Tibial nerve (tissue), 4 donors: ENCODE measurements around the gene CRISPLD2. TPM values are rescaled to one million over a fixed set of nuclear protein-coding genes. Genes with fewer than 3 reads are reported as not detected.
A peak's percentile ranks its signal among the peaks of the same experiment; 100 is the strongest.

ENCODE experiments used
- DNase-seq, 2 donors: peaks; one replicate each; pipeline ENCODE4 v3.0.0-alpha.2; 2019; ENCODE audit warnings: low spot score in 2 of 2
- H3K27ac ChIP-seq, 4 donors: fragments of 200-600 bp; sonication (generic) in 3 of 4; one replicate each; pipeline ENCODE4 v1.5.1; 2017 to 2019; ENCODE audit warnings: mild to moderate bottlenecking in 1 of 4
- H3K27me3 ChIP-seq, 2 donors: fragments of 200-600 bp; sonication (generic) in 1 of 2; one replicate each; pipeline versions ENCODE4 v1.5.1 to v1.6.0; 2017 to 2019
- H3K36me3 ChIP-seq, 3 donors: fragments of 200-600 bp; sonication (generic); one replicate each; pipeline ENCODE4 v1.5.1; 2018 to 2019
- H3K4me1 ChIP-seq, 4 donors: fragments of 200-600 bp; sonication (generic) in 3 of 4; one replicate each; pipeline ENCODE4 v1.5.1; 2017 to 2019
- H3K4me3 ChIP-seq, 4 donors: fragments of 200-600 bp; sonication (generic) in 3 of 4; one replicate each; pipeline ENCODE4 v1.5.1; 2017 to 2019; ENCODE audit warnings: mild to moderate bottlenecking in 1 of 4, moderate library complexity in 1 of 4
- H3K9me3 ChIP-seq, 4 donors: fragments of 200-600 bp; sonication (generic) in 3 of 4; one replicate each; pipeline ENCODE4 v1.5.1; 2017 to 2019
- EP300 ChIP-seq, 2 donors: sonication (generic); formaldehyde crosslinking; IDR thresholded peaks; one replicate each; pipeline ENCODE4 v1.6.1; 2017; ENCODE audit warnings: antibody characterized with exemption in 2 of 2, mild to moderate bottlenecking in 1 of 2
- POLR2A ChIP-seq, 2 donors: fragments of 450-650 bp; IDR thresholded peaks; one replicate each; pipeline ENCODE4 v1.6.1; 2017; ENCODE audit warnings: antibody characterized with exemption in 2 of 2, mild to moderate bottlenecking in 2 of 2, moderate library complexity in 2 of 2
- WGBS, 2 donors: methylation state at CpG; one replicate each; pipeline ENCODE4 v1.1.5; 2018; 5-methylcytosine and 5-hydroxymethylcytosine counted together
- total RNA-seq, 4 donors: library from RNA; depleted of rRNA; stranded (reverse); fragments of >200 nt; gene quantifications; one replicate each; pipeline ENCODE4 v1.1.0, GENCODE V29; 2016
- TF ChIP-seq, protein P1 (sequence below), 5 experiments: fragments of 200-600 bp in 3 of 5; fragments of 450-650 bp in 2 of 5; sonication (generic) in 3 of 5; IDR thresholded peaks; one replicate each; pipeline ENCODE4 v1.5.1; 2016 to 2019; ENCODE audit warnings: antibody characterized with exemption in 5 of 5, mild to moderate bottlenecking in 3 of 5, moderate library complexity in 2 of 5

CRISPLD2 gene
- total RNA-seq, 4 donors from 2014 or later, result 136 to 232 (median 207) TPM

- no peak for DNase-seq
- no peaks in the 10 kb centered on the region for H3K9me3 ChIP-seq
- TF ChIP-seq, protein P1, sequence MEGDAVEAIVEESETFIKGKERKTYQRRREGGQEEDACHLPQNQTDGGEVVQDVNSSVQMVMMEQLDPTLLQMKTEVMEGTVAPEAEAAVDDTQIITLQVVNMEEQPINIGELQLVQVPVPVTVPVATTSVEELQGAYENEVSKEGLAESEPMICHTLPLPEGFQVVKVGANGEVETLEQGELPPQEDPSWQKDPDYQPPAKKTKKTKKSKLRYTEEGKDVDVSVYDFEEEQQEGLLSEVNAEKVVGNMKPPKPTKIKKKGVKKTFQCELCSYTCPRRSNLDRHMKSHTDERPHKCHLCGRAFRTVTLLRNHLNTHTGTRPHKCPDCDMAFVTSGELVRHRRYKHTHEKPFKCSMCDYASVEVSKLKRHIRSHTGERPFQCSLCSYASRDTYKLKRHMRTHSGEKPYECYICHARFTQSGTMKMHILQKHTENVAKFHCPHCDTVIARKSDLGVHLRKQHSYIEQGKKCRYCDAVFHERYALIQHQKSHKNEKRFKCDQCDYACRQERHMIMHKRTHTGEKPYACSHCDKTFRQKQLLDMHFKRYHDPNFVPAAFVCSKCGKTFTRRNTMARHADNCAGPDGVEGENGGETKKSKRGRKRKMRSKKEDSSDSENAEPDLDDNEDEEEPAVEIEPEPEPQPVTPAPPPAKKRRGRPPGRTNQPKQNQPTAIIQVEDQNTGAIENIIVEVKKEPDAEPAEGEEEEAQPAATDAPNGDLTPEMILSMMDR (IDR thresholded peaks at IDR 0.05), result no peak
- no peak for TF ChIP-seq EP300 (IDR thresholded peaks at IDR 0.05)
- TF ChIP-seq POLR2A (IDR thresholded peaks at IDR 0.05), result no peak
- H3K27ac ChIP-seq, result peak overlapping the region in 1 of 4 donors; percentile 39
- no peaks in the 10 kb centered on the region for H3K27me3 ChIP-seq
- no peaks in the 10 kb centered on the region for H3K36me3 ChIP-seq
- H3K4me3 ChIP-seq, result no peak overlapping the region
- H3K4me1 ChIP-seq, result peaks cover 0 to 33% (median 9%) of the 10 kb centered on the region in 4 donors
- WGBS, 2 donors, result 87% methylated on average over 10 of the region's 10 CpGs
Observed at GRCh38 chr16:84817206-84817605, 2.6 kb upstream of the CRISPLD2 start.

GRCh38 chr16:84817613-84818012, 2.2 kb upstream of the CRISPLD2 start:
- Histone ChIP-seq H3K27me3 (no peaks in the 10 kb centered on the region), H3K4me3 (no peak overlapping the region), H3K9me3 (no peaks in the 10 kb centered on the region), H3K27ac (no peak overlapping the region), H3K36me3 (no peaks in the 10 kb centered on the region), H3K4me1 (peaks cover 0 to 34% (median 11%) of the 10 kb centered on the region in 4 donors)
- no peak for DNase-seq
- TF ChIP-seq POLR2A (IDR thresholded peaks at IDR 0.05) (no peak), EP300 (IDR thresholded peaks at IDR 0.05) (no peak)
- TF ChIP-seq, protein P1 (IDR thresholded peaks at IDR 0.05), result no peak
- 58 to 67% methylated on average over 2 of the region's 2 CpGs for WGBS, 2 donors

GRCh38 chr16:84818133-84818532, 1.7 kb upstream of the CRISPLD2 start:
- no peak overlapping the region for H3K4me3 ChIP-seq
- DNase-seq, result no peak
- H3K9me3 ChIP-seq, result no peaks in the 10 kb centered on the region
- WGBS, 2 donors, result 89 to 91% methylated on average over 2 of the region's 2 CpGs
- H3K27me3 ChIP-seq, result no peaks in the 10 kb centered on the region
- TF ChIP-seq POLR2A (IDR thresholded peaks at IDR 0.05), result no peak
- TF ChIP-seq, protein P1 (IDR thresholded peaks at IDR 0.05), result no peak
- TF ChIP-seq EP300 (IDR thresholded peaks at IDR 0.05), result no peak
- peaks cover 0 to 36% (median 14%) of the 10 kb centered on the region in 4 donors for H3K4me1 ChIP-seq
- H3K36me3 ChIP-seq, result no peaks in the 10 kb centered on the region
- H3K27ac ChIP-seq, result no peak overlapping the region

DNA sequence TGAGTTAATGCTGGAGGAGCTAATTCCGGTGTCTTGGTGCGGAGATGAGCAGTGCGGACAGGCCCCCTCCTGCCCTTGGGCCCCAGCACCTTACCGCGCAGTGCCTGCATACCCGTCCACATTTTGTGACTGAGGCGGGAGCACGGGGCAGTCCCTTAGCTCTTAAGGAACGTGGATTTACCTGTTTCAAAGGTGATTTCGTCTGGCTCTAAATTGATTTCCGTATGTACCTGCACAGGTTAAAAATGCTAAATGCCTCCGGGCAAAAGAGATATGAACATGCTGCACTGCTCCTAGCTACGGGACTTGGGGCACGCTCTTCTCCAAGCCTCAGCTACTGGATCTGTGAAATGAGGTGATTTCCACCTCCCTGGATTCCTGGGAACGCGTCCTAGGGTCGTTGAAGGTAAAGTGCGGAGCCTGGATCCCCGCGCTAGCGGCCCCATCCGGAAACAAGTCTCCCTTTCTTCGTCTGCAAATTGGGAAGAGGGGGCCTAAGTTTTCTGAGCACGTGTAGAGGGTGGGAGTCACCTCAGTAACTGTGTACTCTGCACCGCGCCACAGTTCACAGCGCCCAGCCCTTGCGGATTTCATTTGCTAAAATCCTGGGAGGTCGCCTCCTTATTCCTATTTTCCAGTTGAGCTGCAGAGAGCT, 669 bp upstream of the CRISPLD2 start:
- peaks cover 0 to 45% (median 16%) of the 10 kb centered on the region in 4 donors for H3K4me1 ChIP-seq
- peak overlapping the region; percentile 22 to 92 (median 52) for H3K27ac ChIP-seq
- H3K27me3 ChIP-seq, result no peaks in the 10 kb centered on the region
- H3K9me3 ChIP-seq, result no peaks in the 10 kb centered on the region
- TF ChIP-seq EP300 (IDR thresholded peaks at IDR 0.05) (no peak), POLR2A (IDR thresholded peaks at IDR 0.05) (no peak)
- TF ChIP-seq, protein P1 (IDR thresholded peaks at IDR 0.05), result no peak
- H3K36me3 ChIP-seq, result no peaks in the 10 kb centered on the region
- DNase-seq, result no peak
- H3K4me3 ChIP-seq, result peak overlapping the region in 2 of 4 donors; percentile 43 to 60
- 65 to 66% methylated on average over 28 to 29 of the region's 29 CpGs for WGBS, 2 donors

- peak overlapping the region; percentile 58 to 92 (median 74) for H3K27ac ChIP-seq
- no peaks in the 10 kb centered on the region for H3K27me3 ChIP-seq
- no peak for DNase-seq
- no peak for TF ChIP-seq EP300 (IDR thresholded peaks at IDR 0.05)
- TF ChIP-seq, protein P1 (IDR thresholded peaks at IDR 0.05), result no peak
- TF ChIP-seq POLR2A (IDR thresholded peaks at IDR 0.05), result no peak
- 21 to 26% methylated on average over 7 to 8 of the region's 8 CpGs for WGBS, 2 donors
- H3K36me3 ChIP-seq, result no peaks in the 10 kb centered on the region
- no peaks in the 10 kb centered on the region for H3K9me3 ChIP-seq
- H3K4me1 ChIP-seq, result peaks cover 0 to 50% (median 16%) of the 10 kb centered on the region in 4 donors
- H3K4me3 ChIP-seq, result peak overlapping the region; percentile 43 to 63 (median 58)
Observed at GRCh38 chr16:84820305-84820684, 510 bp downstream of the CRISPLD2 start.
